Measurements from ENCODE around the gene FABP1. TPM values are rescaled to one million over a fixed set of nuclear protein-coding genes. Genes with fewer than 3 reads are reported as not detected.

Gene FABP1
- total RNA-seq, 1 experiment from 2014 or later, result not detected

- DNase-seq (ENCODE audit: low read depth), result no peak
- in situ Hi-C loops (cut with HindIII; ENCODE audit: low pct_unique_long_range_greater_than_20kb, low sequenced_read_pairs), result no loop called here
Measured at GRCh38 chr2:88141952-88142351, 14.1 kb upstream of the FABP1 start.

GRCh38 chr2:88139804-88140203, 11.9 kb upstream of the FABP1 start:
- in situ Hi-C loops (cut with HindIII; ENCODE audit: low pct_unique_long_range_greater_than_20kb, low sequenced_read_pairs), result no loop called here
- no peak for DNase-seq (ENCODE audit: low read depth)

GRCh38 chr2:88139203-88139702, 11.4 kb upstream of the FABP1 start:
- DNase-seq (ENCODE audit: low read depth), result no peak
- in situ Hi-C loops (cut with HindIII; ENCODE audit: low pct_unique_long_range_greater_than_20kb, low sequenced_read_pairs), result no loop called here

DNA sequence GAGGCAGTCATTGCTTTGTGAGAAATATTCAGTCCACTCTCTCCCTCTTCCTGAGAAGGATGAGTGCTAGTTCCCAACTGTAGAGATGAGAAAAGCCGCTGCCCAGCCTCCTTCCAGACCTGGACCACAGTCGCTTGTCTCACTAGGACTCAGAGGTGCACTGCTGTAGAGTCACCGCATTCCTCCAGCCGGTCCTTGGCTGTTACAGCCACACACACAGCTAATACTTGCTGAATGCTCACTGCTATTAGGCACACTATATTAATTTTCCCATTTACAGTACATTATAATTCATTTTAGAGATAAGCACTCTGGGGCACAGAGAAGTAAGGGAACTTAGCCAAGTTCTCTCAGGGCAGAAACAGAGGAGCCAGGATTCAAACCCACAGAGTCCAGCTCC, 10.0 kb upstream of the FABP1 start:
- in situ Hi-C loops (cut with HindIII; ENCODE audit: low pct_unique_long_range_greater_than_20kb, low sequenced_read_pairs), result no loop called here
- DNase-seq (ENCODE audit: low read depth), result no peak

GRCh38 chr2:88136817-88137216, 9.0 kb upstream of the FABP1 start:
- no peak for DNase-seq (ENCODE audit: low read depth)
- in situ Hi-C loops (cut with HindIII; ENCODE audit: low pct_unique_long_range_greater_than_20kb, low sequenced_read_pairs), result no loop called here

DNA sequence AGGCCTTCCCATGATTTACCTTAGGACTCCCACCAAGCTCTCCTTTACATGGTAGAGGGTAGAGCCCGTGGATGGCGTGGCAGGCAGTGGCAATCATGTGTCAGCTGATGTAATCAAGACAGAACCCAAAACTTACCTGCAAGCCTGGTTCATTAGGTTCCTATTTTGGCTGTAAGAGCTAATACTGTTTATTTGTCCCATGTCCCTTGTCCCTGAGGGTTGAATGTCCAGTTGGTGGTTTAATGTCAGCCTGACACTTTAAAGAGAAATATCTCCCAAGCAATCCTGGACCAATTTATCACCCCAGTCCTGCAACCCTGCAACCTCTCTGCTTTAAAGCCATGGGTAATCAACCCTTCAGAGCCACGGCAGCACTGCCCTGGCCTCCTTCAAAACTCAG, 6.0 kb upstream of the FABP1 start:
- in situ Hi-C loops (cut with HindIII; ENCODE audit: low pct_unique_long_range_greater_than_20kb, low sequenced_read_pairs), result no loop called here
- DNase-seq (ENCODE audit: low read depth), result no peak

GRCh38 chr2:88131999-88132368, 4.1 kb upstream of the FABP1 start:
- in situ Hi-C loops (cut with HindIII; ENCODE audit: low pct_unique_long_range_greater_than_20kb, low sequenced_read_pairs), result no loop called here

GRCh38 chr2:88131201-88131998, 3.5 kb upstream of the FABP1 start:
- in situ Hi-C loops (cut with HindIII; ENCODE audit: low pct_unique_long_range_greater_than_20kb, low sequenced_read_pairs), result no loop called here
- DNase-seq (ENCODE audit: low read depth), result no peak

More at GRCh38 chr2:88131999-88132368, 4.1 kb upstream of the FABP1 start:
- no peak for DNase-seq (ENCODE audit: low read depth)

GRCh38 chr2:88129313-88129959, 1.6 kb upstream of the FABP1 start:
- in situ Hi-C loops (cut with HindIII; ENCODE audit: low pct_unique_long_range_greater_than_20kb, low sequenced_read_pairs), result no loop called here
- no peak for DNase-seq (ENCODE audit: low read depth)

DNA sequence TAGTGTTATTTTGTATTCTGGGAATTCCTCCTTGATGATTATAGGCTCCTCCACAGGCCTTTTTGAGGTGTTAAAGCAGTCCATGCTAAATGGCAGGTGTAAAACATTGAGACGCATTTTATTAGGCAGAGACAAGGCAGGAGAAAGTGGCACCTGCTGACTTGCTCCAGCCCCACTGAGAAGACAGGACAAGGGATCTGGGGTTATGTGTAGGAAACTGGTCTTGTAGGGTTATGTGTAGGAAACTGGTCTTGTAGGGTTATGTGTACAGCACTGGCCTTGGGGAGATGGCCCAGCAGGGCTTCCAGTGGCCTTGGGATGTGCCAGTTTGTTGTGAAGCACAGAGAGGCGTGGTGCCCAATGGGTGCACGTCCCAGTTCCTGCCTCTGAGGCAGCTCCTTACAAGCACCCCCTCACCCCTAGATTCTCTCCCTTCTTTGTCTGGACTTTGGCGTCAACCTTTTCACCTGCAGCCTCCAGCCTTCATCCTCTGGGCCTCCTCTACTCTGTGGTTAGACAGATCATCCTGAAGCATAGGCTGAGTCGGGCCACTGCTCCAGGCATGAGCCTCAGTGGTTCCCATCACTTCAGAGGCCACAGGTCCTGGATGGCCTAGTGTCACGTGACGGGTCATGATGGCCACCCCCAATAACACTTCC, 921 bp upstream of the FABP1 start:
- in situ Hi-C loops (cut with HindIII; ENCODE audit: low pct_unique_long_range_greater_than_20kb, low sequenced_read_pairs), result no loop called here

GRCh38 chr2:88127638-88127887, 299 bp downstream of the FABP1 start:
- no peak for DNase-seq (ENCODE audit: low read depth)
- in situ Hi-C loops (cut with HindIII; ENCODE audit: low pct_unique_long_range_greater_than_20kb, low sequenced_read_pairs), result no loop called here

More for the DNA sequence above, 921 bp upstream of the FABP1 start:
- DNase-seq (ENCODE audit: low read depth), result no peak

DNA sequence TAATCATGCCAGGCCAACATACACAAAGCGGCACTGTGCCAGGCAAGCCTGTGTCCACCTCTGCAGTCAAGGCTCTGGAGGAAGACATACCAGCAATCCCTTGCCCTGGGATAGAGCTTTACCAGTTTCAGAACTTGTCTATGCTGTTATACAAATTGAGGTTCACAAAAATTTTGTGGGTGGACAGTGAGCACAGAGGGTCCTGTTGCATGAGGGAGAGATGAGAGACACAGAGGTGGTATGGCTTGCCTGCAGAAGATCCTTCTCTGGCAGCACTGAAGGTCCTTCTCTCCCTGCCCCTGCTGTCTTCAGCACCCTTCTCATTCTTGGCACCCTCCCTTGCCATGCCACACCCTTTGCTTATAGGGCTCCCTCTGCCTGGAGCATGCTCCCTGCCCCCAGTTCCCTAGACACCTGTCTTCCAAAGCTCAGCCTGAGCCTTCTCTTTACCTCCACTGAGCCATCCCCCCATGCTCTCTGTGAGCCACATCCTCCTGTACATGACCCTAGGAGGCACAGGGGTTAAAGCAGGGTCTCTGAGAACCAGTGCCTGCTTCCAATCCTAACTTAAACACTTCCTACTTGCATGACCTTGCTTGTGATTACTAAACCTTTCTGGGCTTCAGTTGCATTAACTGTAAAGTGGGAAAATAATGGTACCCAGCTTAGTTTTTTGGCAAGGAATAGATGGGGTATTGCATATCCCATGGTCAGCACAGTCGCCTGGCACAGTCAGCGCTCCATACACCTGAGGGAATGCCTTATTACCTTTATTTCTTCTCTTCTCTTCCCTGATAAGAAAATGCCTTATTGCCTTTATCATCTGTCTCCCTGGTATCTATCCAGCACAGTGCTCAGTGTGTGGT, 857 bp downstream of the FABP1 start:
- DNase-seq (ENCODE audit: low read depth), result no peak
- in situ Hi-C loops (cut with HindIII; ENCODE audit: low pct_unique_long_range_greater_than_20kb, low sequenced_read_pairs), result no loop called here

GRCh38 chr2:88125924-88126771, 1.7 kb downstream of the FABP1 start:
- in situ Hi-C loops (cut with HindIII; ENCODE audit: low pct_unique_long_range_greater_than_20kb, low sequenced_read_pairs), result no loop called here
- no peak for DNase-seq (ENCODE audit: low read depth)

- in situ Hi-C loops (cut with HindIII; ENCODE audit: low pct_unique_long_range_greater_than_20kb, low sequenced_read_pairs), result no loop called here
Measured at GRCh38 chr2:88125344-88125923, 2.4 kb downstream of the FABP1 start.

GRCh38 chr2:88123975-88124917, 3.6 kb downstream of the FABP1 start:
- no peak for DNase-seq (ENCODE audit: low read depth)
- in situ Hi-C loops (cut with HindIII; ENCODE audit: low pct_unique_long_range_greater_than_20kb, low sequenced_read_pairs), result no loop called here

More at GRCh38 chr2:88125344-88125923, 2.4 kb downstream of the FABP1 start:
- DNase-seq (ENCODE audit: low read depth), result no peak

DNA sequence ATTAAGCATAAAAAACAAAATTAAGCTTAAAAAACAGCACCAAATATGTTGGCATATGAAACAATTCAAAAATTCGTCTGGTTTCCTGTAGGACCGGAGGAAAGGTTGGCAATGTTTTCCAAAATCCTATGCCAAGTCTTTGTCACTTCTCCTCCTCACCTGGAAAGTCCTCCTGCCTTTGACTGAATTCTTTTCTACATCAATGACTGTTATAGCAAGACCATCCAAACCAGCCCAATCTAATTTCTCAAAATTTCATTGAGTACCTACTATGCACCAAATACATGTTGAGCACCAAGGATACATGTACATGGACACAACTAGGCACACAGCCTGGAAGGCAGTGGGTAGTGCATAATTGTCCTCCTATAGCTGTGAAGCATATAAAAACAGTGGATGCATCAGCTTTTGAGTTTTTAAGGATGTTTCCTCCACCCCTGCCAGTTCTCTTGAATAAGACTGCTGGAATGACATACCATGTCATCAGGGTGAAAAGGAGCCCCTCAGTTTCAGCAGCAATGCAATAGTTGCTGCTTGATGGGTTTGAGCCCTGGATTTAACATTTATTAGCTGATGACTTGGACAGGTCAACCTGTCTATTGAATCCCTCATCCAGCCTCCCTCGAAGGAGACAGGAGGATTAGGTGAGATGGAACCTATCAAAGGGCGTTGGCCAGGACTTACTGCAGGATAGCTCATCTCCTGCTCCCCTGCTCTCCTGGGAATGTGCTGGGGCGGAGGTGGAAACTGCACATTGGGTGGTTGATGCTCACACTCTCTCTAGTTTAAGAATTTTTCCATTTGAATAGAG, 4.5 kb downstream of the FABP1 start:
- DNase-seq (ENCODE audit: low read depth), result no peak
- in situ Hi-C loops (cut with HindIII; ENCODE audit: low pct_unique_long_range_greater_than_20kb, low sequenced_read_pairs), result no loop called here
